Activated CD4-positive, alpha-beta T cell treated with anti-CD3 and anti-CD28 coated beads, Interleukin-2, Interleukin-6, amounts not matched to agents 100 ng/mL and 50 ng/mL, durations not matched to agents 16 hours and 8 hours (primary cell): ENCODE data around the gene IDI1.
"Not testable (repeated sequence)": the region's sequence is repeated elsewhere in the genome, so short reads cannot be mapped to it uniquely, and the experiment has no call there.

Experiments used
- DNase-seq: peaks from one replicate; pipeline ENCODE4 v3.0.0-alpha.2; 2020

The IDI1 gene

DNA sequence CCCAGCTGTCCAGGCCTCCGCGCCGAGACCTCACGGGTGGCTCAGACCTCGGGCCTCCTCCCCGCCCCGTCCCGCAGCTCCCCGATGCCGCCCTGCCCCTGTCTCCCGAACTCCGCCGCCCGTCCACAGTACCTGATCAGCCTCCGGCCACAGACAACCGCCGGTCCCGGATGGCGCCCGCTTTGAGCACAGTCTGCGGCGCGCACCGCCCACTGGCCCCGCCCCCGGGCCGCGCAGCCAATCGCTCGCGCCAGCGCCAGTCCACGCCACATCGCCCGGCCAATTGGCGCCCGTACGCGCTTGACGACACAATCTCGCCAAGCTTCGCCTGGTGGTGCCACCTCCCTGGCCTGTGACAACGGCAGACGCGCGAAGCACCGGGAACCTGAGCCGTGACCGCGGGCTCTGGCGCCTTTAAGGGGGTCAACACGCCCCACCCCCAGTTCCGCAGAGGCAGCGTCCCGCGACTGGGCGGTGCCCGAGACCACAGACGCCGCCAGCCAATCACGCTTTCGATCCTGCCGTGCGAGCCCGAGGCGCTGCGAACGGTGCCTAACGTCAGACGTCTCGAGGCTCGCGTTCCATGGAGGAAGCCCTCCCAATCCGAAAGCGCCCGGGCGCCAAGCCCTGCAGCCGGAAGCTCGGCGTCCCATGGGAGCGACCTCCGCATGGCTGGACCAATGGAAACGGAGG, at the start of gene IDI1:
TSS of gene IDI1 (minus strand) at position 388 of the 693 bp plus-strand sequence. CDS start at position 272, 116 bp downstream.
- DNase-seq: peak; percentile 99

DNA sequence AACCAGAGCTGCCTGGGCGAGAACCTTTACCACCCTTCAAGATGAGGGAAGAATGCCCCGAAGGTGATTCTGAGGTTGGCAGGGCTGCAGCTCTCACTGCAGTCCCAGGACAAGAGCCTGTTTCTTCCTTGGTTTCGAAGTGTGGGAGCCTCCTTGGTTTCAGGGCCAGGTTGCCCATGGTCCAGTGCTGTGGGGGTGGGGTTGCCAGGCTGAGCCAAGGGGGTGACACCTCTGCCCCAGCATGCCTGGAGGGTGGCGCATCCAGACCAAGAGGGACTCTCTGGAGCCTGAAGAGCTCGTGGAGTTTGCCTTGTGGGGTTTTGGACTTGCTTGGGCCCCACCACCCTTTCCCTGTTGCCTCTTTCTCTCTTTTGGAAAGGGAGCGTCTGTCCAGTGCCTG, 48.5 kb upstream of the IDI1 start:
- no peak for DNase-seq

DNA sequence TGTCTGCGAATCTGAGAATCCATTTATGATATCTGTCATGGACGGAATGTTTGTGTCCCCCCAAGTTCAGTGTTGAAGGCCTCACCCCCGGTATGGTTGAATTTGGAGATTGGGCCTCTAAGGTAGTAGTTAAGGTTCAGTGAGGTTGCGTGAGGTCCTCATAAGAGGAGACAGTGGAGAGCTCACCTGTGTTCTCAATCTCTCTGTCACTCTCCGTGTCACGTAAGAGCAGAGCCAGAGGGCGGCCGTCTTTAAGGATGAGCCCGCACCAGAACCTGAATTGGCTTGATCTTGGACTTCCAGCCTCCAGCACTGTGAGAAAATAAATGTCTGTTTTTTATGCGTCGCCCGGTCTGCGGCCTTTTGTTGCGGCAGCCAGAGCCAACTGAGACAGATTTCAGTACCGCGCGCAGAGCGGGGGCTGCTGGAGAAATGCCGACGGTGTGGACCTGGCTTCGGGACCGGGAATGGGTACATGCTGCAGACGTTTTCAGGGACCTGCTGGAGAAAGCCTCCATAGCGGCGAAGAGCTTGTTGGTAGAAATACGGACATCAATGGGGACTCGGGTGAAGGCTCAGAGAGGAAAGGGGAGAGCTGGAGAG, 47.5 kb upstream of the IDI1 start:
- DNase-seq: no peak

DNA sequence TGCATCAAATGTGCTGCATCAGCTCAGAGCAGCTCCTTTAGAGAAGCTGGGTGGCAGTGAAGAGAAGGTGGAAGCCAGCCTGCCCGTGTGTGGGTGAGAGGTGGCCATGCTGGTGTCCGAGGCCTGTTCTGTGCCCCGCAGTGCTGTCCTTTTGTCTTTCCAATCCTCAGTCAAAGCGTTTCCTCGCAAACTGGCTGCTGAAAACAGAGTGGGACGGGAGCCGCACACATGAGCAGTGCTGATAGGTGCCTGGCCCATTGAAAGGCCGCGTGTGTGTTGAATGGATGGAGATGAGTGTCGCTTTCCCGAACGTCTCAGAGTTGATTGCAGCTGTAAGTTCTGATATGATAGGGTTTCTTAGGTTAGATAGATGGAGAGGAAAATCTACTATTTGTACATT, 46.6 kb upstream of the IDI1 start:
- DNase-seq: no peak

DNA sequence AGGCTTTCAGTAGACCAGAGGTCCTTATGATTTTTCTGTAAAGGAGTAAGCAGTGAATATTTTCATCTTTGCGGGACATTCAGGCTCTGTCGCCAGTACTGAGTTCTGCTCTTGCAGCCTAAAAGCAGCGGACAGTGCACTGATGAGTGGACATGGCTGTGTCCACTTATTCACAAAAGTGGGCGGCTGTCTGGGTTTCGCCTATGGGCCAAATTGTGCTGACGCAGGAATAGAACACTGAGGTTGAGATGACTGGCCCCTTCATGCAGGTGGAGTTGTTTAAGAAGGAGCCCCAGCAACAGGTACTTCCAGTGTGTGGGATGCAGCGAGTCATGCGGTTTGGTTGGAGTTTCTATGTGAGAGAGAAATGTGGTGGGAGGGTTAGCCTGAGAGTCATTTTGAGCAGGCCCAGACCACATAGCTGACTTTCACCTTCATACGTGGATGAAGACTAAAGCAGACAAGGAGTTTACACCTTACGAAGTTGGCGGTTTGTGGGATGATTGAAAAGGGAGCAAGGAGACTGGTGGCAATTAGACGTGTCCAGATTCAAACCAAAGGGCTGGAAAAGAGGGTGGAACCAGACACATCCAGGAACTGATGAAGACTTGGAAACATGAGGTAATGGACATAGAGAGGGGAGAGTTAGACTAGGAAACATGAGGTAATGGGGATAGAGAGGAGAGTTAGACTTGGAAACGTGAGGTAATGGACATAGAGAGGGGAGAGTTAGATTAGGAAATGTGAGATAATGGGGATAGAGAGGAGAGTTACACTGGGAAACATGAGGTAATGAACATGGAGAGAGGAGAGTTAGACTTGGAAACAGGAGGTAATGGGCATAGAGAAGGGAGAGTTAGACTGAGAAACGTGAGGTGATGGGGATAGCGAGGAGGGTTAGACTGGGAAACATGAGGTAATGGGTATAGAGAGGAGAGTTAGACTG, 45.5 kb upstream of the IDI1 start:
- DNase-seq: peak; percentile 84

DNA sequence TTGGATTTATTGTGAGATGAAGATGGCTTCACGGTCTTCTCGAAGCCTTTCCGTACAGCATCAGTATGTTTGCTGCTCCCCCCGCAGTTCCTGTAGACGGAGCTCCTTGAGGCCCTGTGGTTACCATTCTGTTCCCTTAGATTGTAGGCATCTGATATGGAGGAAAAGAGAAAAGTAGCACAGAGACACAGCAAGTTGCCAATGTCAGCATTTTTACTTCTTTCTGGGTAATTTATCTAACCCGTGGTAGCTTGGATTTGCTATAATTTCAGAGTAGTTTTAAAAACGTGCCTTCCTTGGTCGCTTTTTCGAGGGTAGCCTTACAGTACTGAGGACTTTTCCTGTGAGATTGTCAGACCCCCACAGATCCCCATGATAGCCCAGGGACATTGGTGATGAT, 44.8 kb upstream of the IDI1 start:
- DNase-seq: no peak

DNA sequence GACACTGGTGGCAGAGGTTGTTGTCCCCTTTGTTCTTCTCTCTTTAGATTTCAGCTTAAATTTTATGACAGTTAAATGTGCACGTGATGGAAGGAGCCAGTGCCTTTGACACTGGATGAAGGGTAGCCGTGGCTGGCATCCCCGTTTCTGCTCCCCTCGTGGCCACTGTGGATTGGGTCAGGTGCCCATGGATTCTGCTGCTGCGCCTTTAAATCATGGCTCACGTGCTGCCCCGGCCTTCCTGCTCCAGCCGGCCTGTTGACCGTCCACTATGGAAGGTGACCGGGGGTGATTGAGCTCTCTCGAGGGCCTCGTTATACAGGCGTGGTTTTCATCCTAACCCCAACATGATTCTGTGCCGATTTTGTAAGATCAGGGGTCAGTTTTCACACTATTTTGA, 41.8 kb upstream of the IDI1 start:
- DNase-seq: no peak

DNA sequence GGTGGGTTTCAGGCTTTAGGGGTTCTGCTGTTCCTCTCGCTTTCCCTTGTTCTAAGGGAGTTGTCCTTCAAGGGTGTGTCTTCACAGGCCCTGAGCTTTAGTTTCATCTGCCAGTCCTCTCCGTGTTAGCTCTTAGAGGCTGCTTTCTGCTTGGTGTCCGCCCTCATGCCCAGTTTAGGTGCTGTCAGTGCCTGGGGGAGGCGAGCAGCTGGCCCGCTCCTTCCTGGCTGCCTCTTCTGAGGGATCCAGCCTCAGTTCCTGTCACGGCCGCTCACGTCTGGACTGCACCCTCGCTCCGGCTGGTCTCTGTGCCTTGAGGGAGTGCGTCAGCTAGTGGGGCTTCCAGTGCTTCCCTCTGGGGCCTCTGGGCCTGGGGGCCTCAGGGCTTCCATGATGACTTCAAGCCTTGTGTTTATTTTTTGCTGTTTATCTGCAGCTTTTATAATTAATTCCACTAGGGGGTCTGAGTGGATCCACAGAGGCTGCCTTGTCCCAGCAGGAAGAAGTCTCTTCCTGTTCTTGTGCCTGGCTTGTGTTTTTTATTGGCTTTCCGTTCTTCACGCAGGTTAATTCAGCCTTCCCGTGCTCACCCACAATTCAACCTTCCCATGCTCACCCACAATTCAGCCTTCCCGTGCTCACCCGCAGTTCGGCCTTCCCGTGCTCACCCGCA, 40.2 kb upstream of the IDI1 start:
- no peak for DNase-seq

DNA sequence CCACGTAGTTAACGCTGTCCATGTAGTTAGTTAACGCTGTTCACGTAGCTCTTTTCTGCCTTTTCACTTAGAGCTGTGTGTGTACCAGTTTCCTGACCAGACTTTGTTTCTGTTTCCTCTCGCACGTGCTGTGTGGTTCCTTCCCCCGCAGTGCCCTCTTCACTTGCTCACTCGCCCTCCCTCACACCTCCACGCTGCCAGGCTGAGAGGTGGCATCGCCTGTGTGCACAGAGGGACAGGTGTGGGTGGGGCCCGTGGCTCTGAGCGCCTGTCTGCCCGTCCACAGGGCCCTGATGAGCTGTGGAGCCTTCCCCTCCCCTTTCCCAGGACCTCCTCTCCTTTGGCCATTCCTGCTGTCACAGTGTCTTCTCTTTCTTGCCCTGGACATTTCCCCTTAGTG, 37.9 kb upstream of the IDI1 start:
- DNase-seq: no peak

DNA sequence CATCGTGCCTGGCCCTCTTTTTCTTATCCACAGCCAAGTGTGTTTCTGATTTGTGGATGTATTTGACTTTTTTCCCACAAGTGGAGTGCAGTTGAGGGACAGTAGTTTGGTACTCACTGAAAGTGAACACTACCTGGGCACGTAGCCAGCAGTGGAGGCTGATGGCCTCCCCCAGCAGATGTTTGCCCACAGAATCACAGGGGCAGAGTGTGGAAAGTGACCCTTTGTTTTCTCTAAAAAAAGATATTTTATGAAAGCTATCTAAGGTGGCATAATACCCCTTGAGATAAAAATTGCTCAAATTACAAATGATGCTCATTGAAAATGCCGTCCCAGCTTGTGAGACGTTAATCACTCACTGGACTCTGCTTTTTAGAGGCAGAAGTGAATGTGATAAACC, 36.3 kb upstream of the IDI1 start:
- DNase-seq: no peak

DNA sequence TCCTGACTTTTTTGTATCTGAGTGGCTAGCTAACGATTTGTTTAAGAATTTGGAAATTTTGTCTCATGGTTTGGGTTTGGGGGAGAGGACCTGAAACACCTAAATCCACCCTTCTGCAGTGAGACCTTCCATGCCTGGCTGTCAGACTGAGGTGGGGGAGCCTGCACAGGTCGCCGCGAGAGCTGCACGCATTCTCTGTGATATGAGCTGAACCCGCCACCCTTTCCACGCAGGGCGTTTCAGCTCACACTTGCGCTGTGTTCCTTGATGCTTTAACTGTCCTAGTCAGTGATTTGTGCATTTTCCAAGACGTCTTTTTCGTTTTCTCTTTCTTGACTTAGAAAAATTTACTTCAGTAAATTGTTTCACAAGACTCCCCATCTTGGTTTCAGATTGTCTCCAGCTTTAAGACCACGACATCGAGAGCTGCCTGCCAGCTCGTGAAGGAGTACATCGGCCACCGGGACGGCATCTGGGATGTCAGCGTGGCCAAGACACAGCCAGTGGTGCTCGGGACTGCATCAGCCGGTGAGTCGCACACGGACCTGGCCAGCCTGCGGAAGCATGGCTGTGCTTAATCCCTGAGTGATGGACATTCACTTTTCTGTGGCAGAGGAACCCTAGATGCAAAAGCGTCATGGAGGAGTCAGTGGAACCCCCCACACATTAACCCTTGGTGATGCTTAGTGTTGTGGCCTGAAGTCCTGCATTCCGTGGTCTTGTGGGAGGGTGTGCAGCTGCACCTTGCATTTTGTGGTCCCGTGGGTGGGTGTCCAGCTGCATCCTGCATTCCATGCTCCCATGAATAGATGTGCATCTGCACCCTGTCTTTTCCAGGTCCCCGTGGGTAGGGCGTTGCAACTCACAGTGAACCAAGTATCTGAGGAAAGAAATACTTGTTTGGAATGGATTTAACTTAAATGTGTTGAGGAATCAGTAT, 35.4 kb upstream of the IDI1 start:
- no peak for DNase-seq

DNA sequence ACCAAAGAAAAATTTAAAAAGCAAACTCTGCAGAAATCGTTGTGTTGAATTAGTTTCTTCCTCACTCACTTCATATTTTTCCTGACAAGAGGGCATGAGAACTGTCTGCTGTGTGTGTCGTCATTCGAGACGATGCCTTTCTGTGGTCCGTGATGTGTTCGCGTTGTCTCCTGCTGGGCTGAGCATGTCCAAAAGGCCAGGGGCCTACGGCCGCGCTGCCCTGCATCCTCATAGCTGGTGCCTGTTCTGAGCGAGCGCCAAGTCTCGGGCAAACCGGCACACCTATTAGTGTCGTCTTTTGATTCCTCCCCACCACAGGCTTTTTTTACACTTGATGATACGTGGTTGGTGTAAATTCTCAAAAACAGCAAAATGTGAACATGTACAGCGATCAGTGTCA, 34.7 kb upstream of the IDI1 start:
- no peak for DNase-seq

DNA sequence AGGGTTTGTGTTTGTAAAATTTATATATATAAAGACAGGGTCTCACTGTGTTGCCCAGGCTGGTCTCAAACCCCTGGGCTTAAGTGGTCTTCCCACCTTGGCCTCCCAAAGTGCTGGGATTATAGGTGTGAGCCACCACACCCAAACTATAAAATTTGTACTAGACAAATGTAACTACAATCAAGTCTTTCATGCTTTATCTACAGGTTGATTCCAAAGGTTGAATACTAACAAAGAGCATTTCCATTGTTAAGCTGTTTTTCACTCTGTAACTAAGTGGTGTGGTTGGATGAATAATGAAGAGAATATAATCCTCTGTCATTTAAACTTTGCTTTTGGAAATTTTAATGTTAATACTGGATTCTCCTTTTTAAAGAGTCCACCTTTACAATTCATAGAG, 29.7 kb upstream of the IDI1 start:
- DNase-seq: no peak

GRCh38 chr10:1074748-1075308, 25.9 kb upstream of the IDI1 start:
- no peak for DNase-seq

DNA sequence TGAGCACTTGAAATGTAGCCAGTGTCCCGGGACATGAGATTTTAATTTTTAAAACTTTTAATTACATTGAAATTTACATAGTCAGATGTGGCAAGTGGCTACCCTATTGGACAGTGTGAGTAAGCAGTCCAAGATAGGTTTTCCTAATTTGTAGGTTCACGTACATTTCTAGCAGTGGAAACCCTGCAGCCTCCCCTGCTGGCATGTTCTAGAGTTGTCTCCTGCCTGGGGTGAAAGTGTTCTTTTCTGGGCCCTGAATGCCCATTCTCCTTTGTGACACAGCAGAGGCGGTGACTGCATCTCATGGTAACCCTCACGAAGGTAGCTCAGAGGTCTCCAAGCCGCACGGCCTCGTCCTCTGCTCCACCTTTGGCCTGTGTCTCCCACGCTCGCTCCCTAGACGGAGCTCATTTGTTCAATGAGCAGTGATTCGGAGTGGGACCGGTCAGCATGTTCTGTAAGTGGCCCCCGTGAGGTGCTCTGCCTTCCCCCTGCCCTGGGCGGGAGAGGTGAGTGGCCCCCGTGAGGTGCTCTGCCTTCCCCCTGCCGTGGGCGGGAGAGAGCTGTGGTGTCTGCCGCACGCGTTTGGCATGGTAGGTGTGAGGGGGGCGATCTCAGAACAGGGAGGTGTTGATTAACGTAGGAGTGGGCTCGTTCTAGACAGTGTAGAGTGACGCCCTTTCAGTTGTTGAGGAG, 25.3 kb upstream of the IDI1 start:
- DNase-seq: no peak

- no peak for DNase-seq
Measured at GRCh38 chr10:1070919-1071318, 22.0 kb upstream of the IDI1 start.

DNA sequence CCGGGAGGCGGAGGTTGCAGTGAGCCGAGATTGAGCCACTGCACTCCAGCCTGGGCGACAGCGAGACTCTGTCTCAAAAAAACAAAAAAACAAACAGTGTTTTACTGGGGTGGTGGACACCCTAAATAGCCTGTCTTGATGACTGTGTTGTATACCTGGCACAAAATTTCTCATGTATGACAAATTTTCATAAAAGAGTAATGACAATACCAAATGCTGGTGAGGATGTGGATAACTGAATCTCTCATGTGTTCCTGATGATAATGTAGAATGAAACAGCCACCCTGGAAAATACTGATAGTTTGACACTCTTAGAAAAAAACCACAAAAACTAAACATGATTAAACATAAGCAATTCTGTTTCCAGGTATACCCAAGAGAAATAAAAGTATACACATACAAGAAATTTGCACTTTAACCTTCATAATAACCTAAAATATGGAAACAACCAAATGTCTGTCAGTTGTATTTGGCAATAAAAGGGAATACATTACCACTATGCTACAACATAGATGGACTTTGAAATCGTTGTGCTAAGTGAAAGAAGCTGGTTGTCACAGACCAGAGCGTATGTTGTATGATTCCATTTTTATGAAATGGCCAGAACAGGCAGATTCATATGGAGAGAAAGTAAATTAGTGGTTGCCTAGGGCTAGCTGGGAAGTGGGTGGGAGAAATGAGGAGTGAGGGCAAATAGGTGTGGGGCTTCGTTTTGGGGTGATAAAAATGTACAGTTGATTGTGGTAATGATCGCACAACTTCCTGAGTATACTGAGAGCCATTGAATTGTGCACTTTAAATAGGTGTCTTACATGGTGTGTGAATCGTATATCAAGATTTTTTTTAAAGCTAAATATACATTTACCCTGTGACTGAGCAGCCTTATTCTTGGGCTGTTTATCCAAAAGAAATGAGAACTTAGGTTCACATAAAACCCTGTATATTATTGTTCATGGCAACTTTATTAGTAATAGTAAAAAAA, 19.8 kb upstream of the IDI1 start:
- no peak for DNase-seq

DNA sequence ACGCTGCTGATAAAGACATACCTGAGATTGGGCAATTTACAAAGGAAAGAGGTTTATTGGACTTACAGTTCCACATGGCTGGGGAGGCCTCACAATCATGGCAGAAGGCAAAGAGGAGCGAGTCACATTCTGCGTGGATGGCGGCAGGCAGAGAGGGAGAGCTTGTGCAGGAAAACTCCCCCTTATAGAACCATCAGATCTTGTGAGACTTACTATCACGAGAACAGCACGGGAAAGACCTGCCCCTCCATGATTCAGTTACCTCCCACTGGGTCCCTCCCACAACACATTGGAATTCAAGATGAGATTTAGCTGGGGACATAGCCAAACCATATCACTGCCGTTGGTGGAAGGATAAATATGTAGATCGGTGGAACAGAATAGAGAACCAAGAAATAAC, 17.8 kb upstream of the IDI1 start:
- not testable (repeated sequence) for DNase-seq

DNA sequence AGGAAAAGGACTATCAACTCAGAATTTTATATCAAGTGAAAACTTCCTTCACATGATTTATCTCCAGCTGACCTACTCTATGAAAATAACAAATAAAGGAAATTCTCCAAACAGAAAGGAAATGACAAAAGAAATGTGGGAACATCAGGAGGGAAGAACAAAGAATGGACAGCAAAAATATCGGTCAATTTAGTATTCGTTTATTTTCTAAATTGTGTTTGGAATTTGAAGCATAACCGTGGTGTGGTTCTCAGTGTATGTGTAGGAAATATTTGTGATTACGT, 16.0 kb upstream of the IDI1 start:
- DNase-seq: no peak

- no peak for DNase-seq
Measured at GRCh38 chr10:1063232-1063865, 14.4 kb upstream of the IDI1 start.
